GM13977 (cell line): ENCODE data around the gene CFAP97.

Experiments used
- DNase-seq: peaks from one replicate; pipeline ENCODE4 v3.0.0; 2012; ENCODE audit warnings: low spot score
- CTCF ChIP-seq: IDR thresholded peaks from 2 replicates; pipeline ENCODE4 v1.5.1; 2012; ENCODE audit warnings: mild to moderate bottlenecking, control low read depth; ENCODE audit not compliant: insufficient read depth; ENCODE audit errors: extremely low read depth, missing control alignments
- in situ Hi-C: fragments of 300-500 bp; cut with MboI; formaldehyde crosslinking; loops from one replicate; pipeline ENCODE4 v1.12.0; 2022; ENCODE audit warnings: low sequenced_read_pairs, low pct_unique_long_range_greater_than_20kb, mixed read lengths, inconsistent platforms; ENCODE audit not compliant: unreplicated experiment

The CFAP97 gene

DNA sequence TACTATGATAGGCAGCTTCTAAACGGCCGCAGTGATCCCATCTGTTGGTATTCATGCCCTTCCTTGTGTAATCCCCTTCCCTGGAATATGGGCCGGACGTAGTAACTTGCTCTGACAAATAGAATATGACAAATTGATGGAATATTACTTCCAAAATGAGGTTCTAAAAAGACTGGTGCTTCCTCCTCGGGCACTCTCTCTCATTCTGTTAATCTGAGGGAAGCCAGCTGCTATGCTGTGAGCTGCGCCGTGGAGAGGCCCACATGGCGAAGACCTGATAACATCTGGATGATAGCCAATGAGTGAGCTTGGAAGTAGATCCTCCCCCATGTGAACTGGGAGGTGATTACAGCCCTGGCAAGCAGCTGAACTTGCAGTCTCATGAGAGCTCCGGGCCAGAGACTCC lies 88.0 kb downstream of the CFAP97 start:
- DNase-seq, result no peak
- in situ Hi-C loops, result no loop called here
- no peak for TF ChIP-seq CTCF

GRCh38 chr4:185113340-185113739 lies 90.5 kb downstream of the CFAP97 start:
- in situ Hi-C loops, result no loop called here
- no peak for DNase-seq

DNA sequence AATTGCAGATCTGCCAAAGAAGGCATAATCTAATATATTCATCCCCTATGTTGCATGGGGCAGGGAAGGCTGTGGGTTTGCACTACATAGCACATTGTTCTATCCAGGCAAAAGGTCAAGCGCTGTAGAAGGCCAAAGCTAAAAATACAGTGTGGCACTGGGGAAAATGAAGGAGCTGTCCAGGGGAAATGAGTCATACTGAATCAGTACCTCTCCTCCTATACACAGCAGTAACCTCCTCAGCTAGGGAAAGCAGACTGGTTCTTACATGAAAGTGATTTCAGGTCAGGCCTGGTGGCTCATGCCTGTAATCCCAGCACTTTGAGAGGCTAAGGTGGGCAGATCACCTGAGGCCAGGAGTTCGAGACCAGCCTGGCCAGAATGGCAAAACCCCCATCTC lies 91.7 kb downstream of the CFAP97 start:
- TF ChIP-seq CTCF, result no peak
- no peak for DNase-seq
- in situ Hi-C loops, result no loop called here

More at GRCh38 chr4:185113340-185113739, 90.5 kb downstream of the CFAP97 start:
- TF ChIP-seq CTCF, result no peak

DNA sequence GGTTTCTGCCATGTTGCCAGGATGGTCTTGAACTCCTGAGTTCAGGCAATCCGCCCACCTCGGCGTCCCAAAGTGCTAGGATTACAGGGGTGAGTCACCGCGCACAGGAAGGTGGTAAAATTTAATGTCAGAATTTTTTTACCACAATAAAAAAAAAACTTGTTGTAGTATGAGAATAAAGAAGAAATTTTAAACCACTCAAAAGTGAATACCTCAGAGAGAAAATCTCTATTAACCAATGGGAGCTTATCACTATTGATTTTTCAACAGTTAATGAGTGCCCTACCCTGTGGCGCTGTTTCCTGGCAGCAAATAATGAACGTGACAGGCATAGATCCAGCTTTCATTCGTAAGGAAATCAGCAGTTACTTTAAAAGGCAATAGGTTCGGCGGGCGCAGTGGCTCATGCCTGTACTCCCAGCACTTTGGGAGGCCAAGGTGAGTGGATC lies 93.4 kb downstream of the CFAP97 start:
- in situ Hi-C loops, result no loop called here
- no peak for DNase-seq

DNA sequence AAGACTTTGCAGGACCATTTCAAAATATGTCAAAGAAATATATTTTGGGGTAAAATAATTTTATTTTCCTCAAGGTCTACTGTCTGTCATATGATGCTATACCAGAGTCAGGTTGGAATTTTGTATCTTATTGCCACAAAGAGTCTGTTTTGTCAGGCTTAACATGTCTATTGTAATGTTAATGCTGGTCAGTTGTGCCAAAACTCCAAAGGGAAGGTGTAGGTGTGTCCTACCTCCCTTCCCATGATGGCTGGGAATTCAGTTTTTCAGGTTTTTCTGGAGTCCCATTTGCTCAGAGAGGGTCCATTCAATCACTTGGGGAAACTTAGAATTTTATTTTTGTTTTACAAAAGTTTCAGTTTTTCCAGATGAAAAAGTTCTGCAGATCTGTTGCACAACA lies 94.1 kb downstream of the CFAP97 start:
- no peak for TF ChIP-seq CTCF
- DNase-seq, result no peak
- in situ Hi-C loops, result no loop called here

More for the DNA sequence above, 93.4 kb downstream of the CFAP97 start:
- no peak for TF ChIP-seq CTCF
